B cell (primary cell): Measurements from ENCODE around the gene RASAL3. TPM values are rescaled to one million over a fixed set of nuclear protein-coding genes. Genes with fewer than 3 reads are reported as not detected.
"Not testable (repeated sequence)": the region's sequence is repeated elsewhere in the genome, so short reads cannot be mapped to it uniquely, and the experiment has no call there.

ENCODE experiments used
- ATAC-seq: fragments of 200-7000 bp; cut with Tn5 transposase; one replicate; pipeline ENCODE4 v1.10.0; 2021; ENCODE audit warnings: low read depth, mild to moderate bottlenecking, moderate number of reproducible peaks, moderate library complexity
- CTCF ChIA-PET: fragments of 350-600 bp; sonication (Branson Sonifier 250); formaldehyde crosslinking; loops from one replicate; lab custom pipeline; 2021; ENCODE audit warnings: antibody characterized with exemption, inconsistent platforms; lab: Charles Lee
- POLR2A ChIA-PET: fragments of 350-600 bp; sonication (Branson Sonifier 250); formaldehyde crosslinking; loops from one replicate; lab custom pipeline; 2021; ENCODE audit warnings: antibody characterized with exemption; lab: Charles Lee
- DNase-seq: peaks from one replicate; pipeline ENCODE4 v3.0.0; 2013
- H2AFZ ChIP-seq: 2 replicates; pipeline ENCODE4 v1.6.1; 2012; ENCODE audit warnings: mild to moderate bottlenecking, low read depth, low read length; ENCODE audit not compliant: insufficient read depth, poor library complexity, severe bottlenecking
- H3K27ac ChIP-seq, 2 donors: 1 replicate in 1 of 2; 2 replicates in 1 of 2; pipeline ENCODE4 v1.5.1; 2012 to 2013; ENCODE audit warnings: low read length in 2 of 2, mild to moderate bottlenecking in 2 of 2, moderate library complexity in 1 of 2
- H3K27me3 ChIP-seq, 4 experiments: fragments of 200-600 bp in 1 of 4; sonication (generic) in 1 of 4; replicated peaks in 1 of 4; 1 replicate in 2 of 4; 2 replicates in 2 of 4; pipeline versions ENCODE4 v1.6.1 to v1.7.0; 2013 to 2016; ENCODE audit warnings: low read length in 3 of 4, mild to moderate bottlenecking in 2 of 4, mixed read lengths in 1 of 4, moderate library complexity in 1 of 4; ENCODE audit not compliant: insufficient read depth in 4 of 4, control insufficient read depth in 3 of 4; ENCODE audit errors: control extremely low read depth in 1 of 4
- H3K36me3 ChIP-seq, 2 experiments: replicated peaks in 1 of 2; 1 replicate in 1 of 2; 2 replicates in 1 of 2; pipeline versions ENCODE4 v1.6.1 to v1.7.1; 2013; ENCODE audit warnings: low read length in 1 of 2; ENCODE audit not compliant: insufficient read depth in 2 of 2, control insufficient read depth in 1 of 2; ENCODE audit errors: control extremely low read depth in 1 of 2, extremely low read depth in 1 of 2
- H3K4me1 ChIP-seq, 2 donors: fragments of 200-600 bp in 1 of 2; sonication (generic) in 1 of 2; 1 replicate in 1 of 2; 2 replicates in 1 of 2; pipeline versions ENCODE4 v1.5.1 to v1.6.1; 2013 to 2017; ENCODE audit warnings: low read length in 2 of 2; ENCODE audit not compliant: control insufficient read depth in 2 of 2, insufficient read depth in 2 of 2
- H3K4me2 ChIP-seq: replicated peaks from 2 replicates; pipeline ENCODE3; 2012; ENCODE audit warnings: mild to moderate bottlenecking, low read depth, low read length; ENCODE audit not compliant: poor library complexity, severe bottlenecking
- H3K4me3 ChIP-seq, 5 experiments: fragments of 200-600 bp in 1 of 5; sonication (generic) in 1 of 5; 1 replicate in 3 of 5; 2 replicates in 2 of 5; pipeline versions ENCODE4 v1.5.1 to v1.7.0; 2011 to 2016; ENCODE audit warnings: low read length in 4 of 5, mild to moderate bottlenecking in 4 of 5, low read depth in 2 of 5, control low read depth in 1 of 5, moderate library complexity in 1 of 5; ENCODE audit not compliant: insufficient read depth in 1 of 5; ENCODE audit errors: control extremely low read depth in 1 of 5, extremely low read depth in 1 of 5
- H3K79me2 ChIP-seq: fragments of 200-600 bp; sonication (generic); one replicate; pipeline ENCODE4 v1.6.0; 2016; ENCODE audit warnings: low read length; ENCODE audit not compliant: control insufficient read depth, insufficient read depth
- H3K9ac ChIP-seq: fragments of 200-600 bp; sonication (generic); 2 replicates; pipeline ENCODE4 v1.6.1; 2017; ENCODE audit warnings: mild to moderate bottlenecking, low read length, moderate library complexity
- H3K9me3 ChIP-seq, 3 donors: one replicate each; pipeline versions ENCODE4 v1.6.1 to v1.7.1; 2013; ENCODE audit warnings: low read length in 2 of 3; ENCODE audit not compliant: control insufficient read depth in 2 of 3, insufficient read depth in 1 of 3; ENCODE audit errors: control extremely low read depth in 1 of 3
- H4K20me1 ChIP-seq: 2 replicates; pipeline ENCODE4 v1.6.0; 2012; ENCODE audit warnings: mild to moderate bottlenecking, low read length; ENCODE audit not compliant: insufficient read depth, control insufficient read depth, poor library complexity, severe bottlenecking
- H3K27ac Mint-ChIP-seq: one replicate; pipeline ENCODE4 v1.8.0; 2021; ENCODE audit warnings: mixed read lengths
- H3K27me3 Mint-ChIP-seq: one replicate; pipeline ENCODE4 v1.8.0; 2021; ENCODE audit warnings: mixed read lengths
- H3K4me1 Mint-ChIP-seq: one replicate; pipeline ENCODE4 v1.8.0; 2021; ENCODE audit warnings: mixed read lengths
- H3K4me3 Mint-ChIP-seq: one replicate; pipeline ENCODE4 v1.8.0; 2021; ENCODE audit warnings: mixed read lengths
- H3K9me3 Mint-ChIP-seq: one replicate; pipeline ENCODE4 v1.8.0; 2022; ENCODE audit warnings: mixed read lengths; ENCODE audit not compliant: insufficient read depth
- EZH2 ChIP-seq: IDR thresholded peaks from 2 replicates; pipeline ENCODE4 v1.6.1; 2012; ENCODE audit warnings: borderline replicate concordance, low read depth, mild to moderate bottlenecking, moderate library complexity, low read length; ENCODE audit not compliant: insufficient read depth, poor library complexity, severe bottlenecking
- WGBS: methylation state at CpG from one replicate; pipeline ENCODE4 v1.1.5; 2013; ENCODE audit warnings: missing lambda C conversion rate; ENCODE audit not compliant: insufficient coverage; 5-methylcytosine and 5-hydroxymethylcytosine counted together
- intact Hi-C: fragments of 100-400 bp; cut with micrococcal nuclease; formaldehyde crosslinking; loops from one replicate; pipeline ENCODE4 v1.10.0; 2022
- polyA plus RNA-seq: library from polyadenylated mRNA; depleted of rRNA; stranded (reverse); fragments of >200 nt; gene quantifications from 2 replicates; pipeline ENCODE4 v1.2.3, GENCODE V29; 2012
- total RNA-seq, 2 donors: library from RNA; stranded (reverse); fragments of 120-200 nt in 1 of 2; gene quantifications; 1 replicate in 1 of 2; 2 replicates in 1 of 2; pipeline versions ENCODE4 v1.2.3 to v1.2.4, GENCODE V29; 2013 to 2022
- TF ChIP-seq, protein P1 (sequence below): fragments of 200-600 bp; IDR thresholded peaks from one replicate; pipeline ENCODE4 v1.8.0; 2022; ENCODE audit warnings: antibody characterized with exemption, mild to moderate bottlenecking

The RASAL3 gene
- total and polyA plus RNA-seq, 2 donors (not counting 1 experiment from before 2014, with no cell fraction given), result 95.3 to 154 TPM

DNA sequence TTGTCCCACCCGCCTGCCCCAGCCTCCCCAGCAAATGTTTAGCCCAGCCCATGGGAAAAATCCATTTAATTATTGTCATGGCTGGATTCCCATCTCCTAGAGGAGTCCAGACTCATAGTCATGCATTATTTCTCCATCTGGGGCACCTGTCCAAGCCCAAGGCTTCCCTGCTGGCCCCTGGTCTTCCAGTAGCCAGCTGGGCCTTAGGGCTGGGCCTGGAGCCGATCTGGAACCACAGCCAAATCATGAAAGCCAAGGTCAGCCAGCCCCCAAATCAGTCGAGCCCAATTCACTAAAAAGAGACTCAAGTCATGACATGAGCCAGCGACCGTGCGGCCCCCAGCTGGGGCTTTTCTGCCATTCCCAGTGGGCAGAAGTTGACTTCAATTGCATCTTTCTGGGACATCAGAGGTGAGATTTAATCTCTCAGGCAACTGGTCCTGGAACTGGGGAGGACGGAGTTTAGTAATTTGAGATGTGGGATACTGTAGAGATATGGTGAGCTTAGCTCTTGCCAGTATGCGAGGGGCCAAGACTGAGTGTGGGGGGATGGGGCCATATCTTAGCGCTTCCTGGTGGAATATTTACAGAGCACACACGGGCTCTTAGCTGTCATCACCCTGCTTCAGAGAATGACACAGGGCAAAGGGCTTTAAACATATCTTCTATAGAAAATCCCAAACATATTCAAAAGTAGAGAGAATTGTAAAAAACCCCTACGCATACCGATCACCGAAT is 24.3 kb upstream of the RASAL3 start:
- no peaks in the 10 kb centered on the region for H3K4me1 ChIP-seq
- no peak overlapping the region for H2AFZ ChIP-seq
- 95% methylated on average over 8 of the region's 13 CpGs for WGBS
- intact Hi-C loops, result no loop called here
- Mint-ChIP-seq H3K4me1 (no peaks in the 10 kb centered on the region), H3K27me3 (peaks cover 12% of the 10 kb centered on the region), H3K9me3 (no peaks in the 10 kb centered on the region), H3K27ac (no peak overlapping the region), H3K4me3 (no peak overlapping the region)
- no peak for ATAC-seq
- ChIA-PET CTCF (no interaction called here), POLR2A (interaction anchor here (0.6 kb wide), 1 partner anchor 35 kb away, joined by 3 read pairs; no protein-coding TSS in a partner anchor)
- no peak for TF ChIP-seq EZH2
- TF ChIP-seq, protein P1, sequence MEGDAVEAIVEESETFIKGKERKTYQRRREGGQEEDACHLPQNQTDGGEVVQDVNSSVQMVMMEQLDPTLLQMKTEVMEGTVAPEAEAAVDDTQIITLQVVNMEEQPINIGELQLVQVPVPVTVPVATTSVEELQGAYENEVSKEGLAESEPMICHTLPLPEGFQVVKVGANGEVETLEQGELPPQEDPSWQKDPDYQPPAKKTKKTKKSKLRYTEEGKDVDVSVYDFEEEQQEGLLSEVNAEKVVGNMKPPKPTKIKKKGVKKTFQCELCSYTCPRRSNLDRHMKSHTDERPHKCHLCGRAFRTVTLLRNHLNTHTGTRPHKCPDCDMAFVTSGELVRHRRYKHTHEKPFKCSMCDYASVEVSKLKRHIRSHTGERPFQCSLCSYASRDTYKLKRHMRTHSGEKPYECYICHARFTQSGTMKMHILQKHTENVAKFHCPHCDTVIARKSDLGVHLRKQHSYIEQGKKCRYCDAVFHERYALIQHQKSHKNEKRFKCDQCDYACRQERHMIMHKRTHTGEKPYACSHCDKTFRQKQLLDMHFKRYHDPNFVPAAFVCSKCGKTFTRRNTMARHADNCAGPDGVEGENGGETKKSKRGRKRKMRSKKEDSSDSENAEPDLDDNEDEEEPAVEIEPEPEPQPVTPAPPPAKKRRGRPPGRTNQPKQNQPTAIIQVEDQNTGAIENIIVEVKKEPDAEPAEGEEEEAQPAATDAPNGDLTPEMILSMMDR, result no peak
- no peak overlapping the region for H3K4me3 ChIP-seq
- no peak for DNase-seq
- H3K79me2 ChIP-seq, result no peaks in the 10 kb centered on the region
- H3K9me3 ChIP-seq, result peaks cover 0 to 15% (median 6%) of the 10 kb centered on the region in 3 donors
- no peak overlapping the region for H3K9ac ChIP-seq
- H3K4me2 ChIP-seq, result no peak overlapping the region
- H4K20me1 ChIP-seq, result no peaks in the 10 kb centered on the region
- no peaks in the 10 kb centered on the region for H3K27me3 ChIP-seq
- H3K27ac ChIP-seq, result no peak overlapping the region
- H3K36me3 ChIP-seq, result no peaks in the 10 kb centered on the region

DNA sequence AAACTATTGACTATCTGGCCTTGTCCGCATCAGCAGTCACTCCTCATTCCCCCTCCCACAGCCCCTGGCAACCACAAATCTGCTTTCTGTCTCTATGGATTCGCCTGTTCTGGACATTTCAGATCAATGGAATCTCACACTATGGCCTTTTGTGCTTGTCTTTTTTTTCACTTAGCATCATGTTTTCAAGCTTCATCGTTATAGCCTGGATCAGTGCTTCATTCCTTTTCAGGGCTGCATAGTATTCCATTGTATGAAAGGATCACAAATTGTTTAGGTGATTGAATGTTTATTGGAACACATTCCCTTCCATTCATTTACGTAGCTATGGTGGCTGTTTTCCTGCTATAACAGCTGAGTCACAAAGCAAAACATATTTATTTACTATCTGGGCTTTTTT is 22.7 kb upstream of the RASAL3 start:
- Histone ChIP-seq H3K4me3 (no peak overlapping the region), H3K4me1 (no peaks in the 10 kb centered on the region), H4K20me1 (no peaks in the 10 kb centered on the region), H3K27me3 (no peaks in the 10 kb centered on the region), H3K79me2 (no peaks in the 10 kb centered on the region), H3K36me3 (no peaks in the 10 kb centered on the region), H3K4me2 (no peak overlapping the region), H3K27ac (no peak overlapping the region), H3K9ac (no peak overlapping the region), H3K9me3 (peaks cover 0 to 15% (median 6%) of the 10 kb centered on the region in 3 donors), H2AFZ (no peak overlapping the region)
- ChIA-PET POLR2A (interaction anchor here (0.7 kb wide), 1 partner anchor 53 kb away, joined by 9 read pairs; no protein-coding TSS in a partner anchor), CTCF (no interaction called here)
- Mint-ChIP-seq H3K4me3 (no peak overlapping the region), H3K27ac (no peak overlapping the region), H3K4me1 (no peaks in the 10 kb centered on the region), H3K27me3 (peaks cover 4% of the 10 kb centered on the region), H3K9me3 (no peaks in the 10 kb centered on the region)
- intact Hi-C loops, result no loop called here
- ATAC-seq (no peak), DNase-seq (no peak)
- WGBS, result 100% methylated on average over 1 of the region's 4 CpGs
- TF ChIP-seq EZH2, result no peak
- TF ChIP-seq, protein P1, result no peak

DNA sequence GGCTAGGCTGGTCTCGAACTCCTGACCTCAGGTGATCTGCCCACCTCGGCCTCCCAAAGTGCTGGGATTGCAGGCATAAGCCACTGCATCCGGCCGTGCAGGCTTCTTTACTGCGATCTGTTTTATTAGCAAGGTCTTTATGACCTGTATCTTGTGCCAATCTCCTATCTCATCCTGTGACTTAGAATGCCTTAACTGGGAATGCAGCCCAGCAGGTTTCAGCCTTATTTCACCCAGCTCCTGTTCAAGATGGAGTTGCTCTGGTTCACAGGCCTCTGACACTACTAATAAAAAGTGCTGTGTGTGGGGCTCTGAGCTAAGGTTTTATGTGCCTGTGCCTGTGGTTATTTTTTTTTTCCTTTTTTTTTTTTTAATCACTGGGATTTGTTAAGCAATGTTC is 21.4 kb upstream of the RASAL3 start:
- H3K4me3 Mint-ChIP-seq, H3K36me3 ChIP-seq, H3K9me3 Mint-ChIP-seq, H3K27ac Mint-ChIP-seq, H2AFZ ChIP-seq, DNase-seq, H4K20me1 ChIP-seq, intact Hi-C loops, H3K79me2 ChIP-seq, H3K4me1 ChIP-seq, H3K4me3 ChIP-seq, ATAC-seq, H3K27me3 Mint-ChIP-seq, POLR2A ChIA-PET, H3K27me3 ChIP-seq, CTCF ChIA-PET, H3K27ac ChIP-seq, H3K4me1 Mint-ChIP-seq, H3K9ac ChIP-seq, H3K4me2 ChIP-seq: not testable (repeated sequence)
- 100% methylated on average over 5 of the region's 5 CpGs for WGBS
- peaks cover 0 to 15% (median 6%) of the 10 kb centered on the region in 3 donors for H3K9me3 ChIP-seq
